ENCODE data around the gene WIPF1.

Gene WIPF1

DNA sequence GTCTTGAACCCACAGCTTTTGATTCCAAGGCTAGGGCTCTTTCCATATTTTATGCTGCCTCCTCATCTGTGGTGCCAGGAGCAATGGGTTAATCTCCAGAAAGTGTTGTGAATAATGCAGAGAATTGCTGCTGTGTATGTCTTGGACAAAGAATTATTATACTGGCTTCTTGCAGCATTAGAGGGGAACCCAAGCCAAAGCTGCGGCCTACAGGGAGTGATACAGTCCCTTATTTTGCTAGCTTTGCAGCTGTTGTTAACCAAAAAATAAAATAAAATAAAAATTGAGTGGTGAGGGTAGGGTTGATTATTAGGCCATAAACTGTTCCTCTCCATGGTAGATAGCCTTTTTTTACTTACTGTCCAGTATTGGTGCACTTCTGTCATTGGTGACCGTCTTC lies 16.7 kb downstream of the WIPF1 start:
- no peak overlapping the region for H3K4me3 ChIP-seq (ENCODE audit: low read length)
- no peak for DNase-seq (ENCODE audit: low read depth)
- TF ChIP-seq, protein P1, sequence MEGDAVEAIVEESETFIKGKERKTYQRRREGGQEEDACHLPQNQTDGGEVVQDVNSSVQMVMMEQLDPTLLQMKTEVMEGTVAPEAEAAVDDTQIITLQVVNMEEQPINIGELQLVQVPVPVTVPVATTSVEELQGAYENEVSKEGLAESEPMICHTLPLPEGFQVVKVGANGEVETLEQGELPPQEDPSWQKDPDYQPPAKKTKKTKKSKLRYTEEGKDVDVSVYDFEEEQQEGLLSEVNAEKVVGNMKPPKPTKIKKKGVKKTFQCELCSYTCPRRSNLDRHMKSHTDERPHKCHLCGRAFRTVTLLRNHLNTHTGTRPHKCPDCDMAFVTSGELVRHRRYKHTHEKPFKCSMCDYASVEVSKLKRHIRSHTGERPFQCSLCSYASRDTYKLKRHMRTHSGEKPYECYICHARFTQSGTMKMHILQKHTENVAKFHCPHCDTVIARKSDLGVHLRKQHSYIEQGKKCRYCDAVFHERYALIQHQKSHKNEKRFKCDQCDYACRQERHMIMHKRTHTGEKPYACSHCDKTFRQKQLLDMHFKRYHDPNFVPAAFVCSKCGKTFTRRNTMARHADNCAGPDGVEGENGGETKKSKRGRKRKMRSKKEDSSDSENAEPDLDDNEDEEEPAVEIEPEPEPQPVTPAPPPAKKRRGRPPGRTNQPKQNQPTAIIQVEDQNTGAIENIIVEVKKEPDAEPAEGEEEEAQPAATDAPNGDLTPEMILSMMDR (IDR thresholded peaks at IDR 0.05; ENCODE audit: insufficient read depth, low read depth, low read length, missing control alignments): no peak

DNA sequence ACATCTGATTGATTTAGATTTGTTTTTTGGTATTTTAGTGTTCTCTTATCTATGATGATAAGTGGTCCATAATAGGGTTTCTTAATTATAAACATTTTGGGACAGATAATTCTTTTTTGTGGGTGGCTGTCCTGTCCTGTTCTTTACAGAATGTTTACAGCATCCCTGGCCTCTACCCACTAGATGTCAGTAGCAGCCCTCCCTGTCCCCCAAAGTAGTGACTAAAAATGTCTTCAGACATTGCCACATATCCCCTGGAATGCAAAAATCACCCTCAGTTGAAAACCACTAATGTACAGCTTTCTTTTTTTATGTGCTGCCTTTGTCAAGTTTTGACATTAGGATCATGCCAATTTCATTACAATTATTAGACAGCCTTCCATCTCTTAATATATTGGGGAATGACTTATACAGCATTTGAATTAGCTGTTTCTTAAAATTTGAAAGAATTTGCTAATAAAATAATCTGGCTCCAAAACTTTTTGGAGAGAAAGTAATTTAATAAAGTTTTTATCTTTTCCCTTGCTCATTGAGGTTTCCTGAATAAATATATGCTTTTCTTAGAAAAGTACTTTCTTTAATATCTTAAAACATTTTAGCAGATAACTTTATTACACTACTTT lies 19.5 kb downstream of the WIPF1 start:
- no peak overlapping the region for H3K4me3 ChIP-seq (ENCODE audit: low read length)
- TF ChIP-seq, protein P1 (IDR thresholded peaks at IDR 0.05; ENCODE audit: insufficient read depth, low read depth, low read length, missing control alignments): peak; percentile 50
- peak; percentile 57 for DNase-seq (ENCODE audit: low read depth)

DNA sequence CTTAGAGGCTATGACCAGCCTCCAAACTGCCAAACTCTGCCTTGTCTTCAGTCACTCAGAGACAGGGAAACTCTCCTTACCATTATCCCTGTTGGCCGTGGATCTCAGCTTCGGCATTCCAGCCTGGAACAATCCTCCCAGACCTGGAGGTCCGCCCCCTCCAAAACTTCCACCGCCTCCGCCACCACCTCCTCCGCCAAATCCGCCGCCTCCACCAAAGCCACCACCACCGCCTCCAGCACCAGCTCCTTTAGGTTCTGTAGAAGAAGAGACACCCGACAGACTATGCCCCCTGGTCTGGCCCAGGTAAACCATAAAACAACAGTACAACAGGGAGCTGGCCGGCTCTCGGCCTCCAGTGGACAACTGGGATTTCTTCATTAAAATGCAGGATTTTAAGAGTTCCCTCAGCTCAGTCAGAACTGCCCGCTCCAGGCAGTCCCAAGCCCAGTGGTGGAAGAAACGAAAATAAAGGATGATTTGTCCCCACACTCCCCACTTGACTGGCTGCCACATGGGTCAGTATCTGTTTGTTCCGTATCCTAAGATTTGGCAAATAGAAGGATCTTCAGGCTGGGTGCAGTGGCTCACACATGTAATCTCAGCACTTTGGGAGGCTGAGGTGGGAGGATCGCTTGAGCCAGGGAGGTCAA lies 22.4 kb downstream of the WIPF1 start:
- no peak overlapping the region for H3K4me3 ChIP-seq (ENCODE audit: low read length)
- no peak for DNase-seq (ENCODE audit: low read depth)
- TF ChIP-seq, protein P1 (IDR thresholded peaks at IDR 0.05; ENCODE audit: insufficient read depth, low read depth, low read length, missing control alignments): no peak

DNA sequence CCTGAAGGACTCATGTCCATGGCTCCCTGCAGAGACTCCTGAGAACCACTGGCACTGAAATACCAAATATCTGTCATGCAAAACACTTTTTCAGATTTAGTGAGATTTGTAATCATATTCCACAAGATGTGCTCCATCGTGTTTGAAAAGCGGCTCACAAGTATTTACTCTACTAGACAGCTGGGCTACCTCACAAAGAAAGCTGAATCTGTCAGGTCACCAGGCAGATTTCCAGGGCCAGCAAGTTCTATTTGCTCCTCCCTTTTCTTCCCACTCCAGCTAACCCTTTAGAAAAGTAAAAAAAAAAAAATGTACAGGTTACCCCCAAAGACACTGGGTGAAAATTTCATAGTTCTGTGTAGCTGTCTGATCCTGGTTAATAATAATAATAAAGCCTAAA lies 22.9 kb downstream of the WIPF1 start:
- no peak overlapping the region for H3K4me3 ChIP-seq (ENCODE audit: low read length)
- TF ChIP-seq, protein P1 (IDR thresholded peaks at IDR 0.05; ENCODE audit: insufficient read depth, low read depth, low read length, missing control alignments): no peak
- DNase-seq (ENCODE audit: low read depth): peak; percentile 40

DNA sequence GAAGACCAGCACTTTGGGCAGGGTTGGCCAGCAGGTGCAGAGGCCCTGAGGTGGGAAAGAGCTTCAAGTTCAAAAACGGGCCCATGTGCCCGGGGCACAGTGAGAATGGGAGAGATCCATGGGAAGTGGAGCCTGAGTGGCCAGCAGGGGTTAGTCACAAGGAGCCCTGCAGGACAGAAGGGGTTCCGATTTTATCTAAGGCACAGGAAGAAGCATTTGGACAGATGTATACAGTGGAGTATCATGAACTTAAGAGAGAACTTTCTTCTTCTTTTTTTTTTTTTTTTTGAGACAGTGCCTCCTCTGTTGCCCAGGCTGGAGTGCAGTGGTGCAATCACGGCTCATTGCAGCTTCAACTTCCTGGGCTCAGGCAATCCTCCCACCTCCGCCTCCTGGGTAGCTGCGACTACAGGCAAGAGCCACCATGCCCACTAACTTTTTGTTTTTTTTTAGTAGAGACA lies 24.0 kb downstream of the WIPF1 start:
- peak; percentile 60 for DNase-seq (ENCODE audit: low read depth)
- H3K4me3 ChIP-seq (ENCODE audit: low read length): no peak overlapping the region
- TF ChIP-seq, protein P1 (IDR thresholded peaks at IDR 0.05; ENCODE audit: insufficient read depth, low read depth, low read length, missing control alignments): peak; percentile 23

DNA sequence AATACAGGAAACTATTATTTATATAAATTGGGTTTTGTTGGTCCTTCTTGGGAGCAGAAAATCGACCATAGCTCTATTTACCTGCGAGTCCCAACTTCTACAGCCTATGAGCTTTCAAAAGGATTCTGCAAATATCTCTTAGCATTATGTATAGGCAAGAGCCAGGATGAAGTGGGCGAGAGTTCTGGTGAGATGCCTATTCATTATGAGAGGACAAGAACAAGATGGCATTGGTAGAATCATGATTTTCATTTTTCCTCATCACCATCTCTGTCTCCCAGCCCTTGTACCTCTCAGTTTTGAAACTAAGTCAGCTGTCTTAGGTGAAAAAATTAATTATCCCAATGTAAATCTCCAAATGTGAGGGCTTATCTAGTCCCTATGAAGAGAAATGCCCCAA lies 25.0 kb downstream of the WIPF1 start:
- H3K4me3 ChIP-seq (ENCODE audit: low read length): no peak overlapping the region
- DNase-seq (ENCODE audit: low read depth): no peak
- TF ChIP-seq, protein P1 (IDR thresholded peaks at IDR 0.05; ENCODE audit: insufficient read depth, low read depth, low read length, missing control alignments): no peak
